GM12891 (cell line): ENCODE results near the gene ENPEP.

Experiments
- POLR2A ChIP-seq: IDR thresholded peaks from 2 replicates; pipeline ENCODE4 v1.6.1; 2011; ENCODE audit warnings: low read depth, low read length, control low read depth
- POLR2AphosphoS5 ChIP-seq: IDR thresholded peaks from 2 replicates; pipeline ENCODE4 v1.6.1; 2011; ENCODE audit warnings: low read depth, low read length, control low read depth
- TAF1 ChIP-seq: IDR thresholded peaks from 2 replicates; pipeline ENCODE4 v1.6.1; 2011; ENCODE audit warnings: low read depth, low read length, control low read depth

DNA sequence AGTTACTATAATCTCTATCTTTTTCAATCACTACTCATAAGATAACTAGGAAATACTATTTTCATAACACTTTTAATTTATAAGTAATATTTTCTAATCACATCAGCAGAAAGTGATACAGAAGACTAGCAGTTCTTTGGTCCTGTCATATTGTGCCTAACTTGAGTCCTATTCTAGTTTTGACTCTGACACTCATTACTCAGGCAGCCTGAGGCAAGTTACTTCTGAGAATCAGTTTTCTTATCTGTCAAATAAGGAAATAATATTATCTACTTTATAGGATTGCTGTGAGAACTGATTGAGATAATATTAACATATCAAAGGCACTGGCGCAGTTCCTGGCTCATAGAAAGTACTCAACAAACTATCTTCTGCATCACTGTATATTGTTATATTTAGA, 129.1 kb downstream of the ENPEP start:
- TF ChIP-seq TAF1 (no peak), POLR2A (no peak), POLR2AphosphoS5 (no peak)
